DMS79 treated with DMSO at 0.1 percent for 48 hours (cell line): ENCODE measurements around the gene IFT122.

ENCODE experiments used
- DNase-seq: peaks from one replicate; lab custom pipeline; 2025; lab: John Stamatoyannopoulos, UW

Gene IFT122

GRCh38 chr3:129435367-129435766 lies 4.7 kb upstream of the IFT122 start:
- no peak for DNase-seq

- peak; percentile 34 for DNase-seq
Observed at GRCh38 chr3:129439226-129439816, 703 bp upstream of the IFT122 start.

GRCh38 chr3:129440618-129441190 lies 680 bp downstream of the IFT122 start:
- DNase-seq: peak; percentile 46

GRCh38 chr3:129441215-129441614 lies 1.2 kb downstream of the IFT122 start:
- DNase-seq: peak; percentile 46

GRCh38 chr3:129441782-129442181 lies 1.8 kb downstream of the IFT122 start:
- no peak for DNase-seq

GRCh38 chr3:129442486-129442885 lies 2.5 kb downstream of the IFT122 start:
- no peak for DNase-seq

GRCh38 chr3:129442947-129443346 lies 2.9 kb downstream of the IFT122 start:
- DNase-seq: no peak

- no peak for DNase-seq
Observed at GRCh38 chr3:129445471-129445870, 5.4 kb downstream of the IFT122 start.

GRCh38 chr3:129446926-129447325 lies 6.9 kb downstream of the IFT122 start:
- DNase-seq: no peak

GRCh38 chr3:129448186-129448895 lies 8.3 kb downstream of the IFT122 start:
- no peak for DNase-seq

- DNase-seq: no peak
Observed at GRCh38 chr3:129449279-129450115, 9.5 kb downstream of the IFT122 start.

GRCh38 chr3:129453732-129454131 lies 13.7 kb downstream of the IFT122 start:
- DNase-seq: no peak

- no peak for DNase-seq
Observed at GRCh38 chr3:129460155-129460554, 20.1 kb downstream of the IFT122 start.

- DNase-seq: no peak
Observed at GRCh38 chr3:129460572-129460971, 20.5 kb downstream of the IFT122 start.

- no peak for DNase-seq
Observed at GRCh38 chr3:129461022-129461421, 21.0 kb downstream of the IFT122 start.

GRCh38 chr3:129461461-129462146 lies 21.6 kb downstream of the IFT122 start:
- DNase-seq: no peak

- no peak for DNase-seq
Observed at GRCh38 chr3:129462361-129462968, 22.4 kb downstream of the IFT122 start.

GRCh38 chr3:129463094-129463493 lies 23.1 kb downstream of the IFT122 start:
- no peak for DNase-seq

GRCh38 chr3:129463716-129464115 lies 23.7 kb downstream of the IFT122 start:
- no peak for DNase-seq

- DNase-seq: no peak
Observed at GRCh38 chr3:129467932-129468331, 27.9 kb downstream of the IFT122 start.

GRCh38 chr3:129469026-129469425 lies 29.0 kb downstream of the IFT122 start:
- DNase-seq: no peak

- DNase-seq: no peak
Observed at GRCh38 chr3:129470861-129471260, 30.8 kb downstream of the IFT122 start.
